Activated CD8-positive, alpha-beta memory T cell treated with anti-CD3 and anti-CD28 coated beads, Interleukin-2, amount 50 U/mL, for 4 hours (primary cell): ENCODE results near the gene USP6NL.
A peak's percentile ranks its signal among the peaks of the same experiment; 100 is the strongest.
"Not testable (repeated sequence)": the region's sequence is repeated elsewhere in the genome, so short reads cannot be mapped to it uniquely, and the experiment has no call there.

Experiments used
- DNase-seq: peaks from one replicate; pipeline ENCODE4 v3.0.0-alpha.2; 2020

Gene USP6NL

GRCh38 chr10:11611248-11612020, at the start of gene USP6NL:
TSS of gene USP6NL (minus strand) at chr10:11611650. CDS start at chr10:11597634, 14,016 bp downstream.
- peak; percentile 63 for DNase-seq

DNA sequence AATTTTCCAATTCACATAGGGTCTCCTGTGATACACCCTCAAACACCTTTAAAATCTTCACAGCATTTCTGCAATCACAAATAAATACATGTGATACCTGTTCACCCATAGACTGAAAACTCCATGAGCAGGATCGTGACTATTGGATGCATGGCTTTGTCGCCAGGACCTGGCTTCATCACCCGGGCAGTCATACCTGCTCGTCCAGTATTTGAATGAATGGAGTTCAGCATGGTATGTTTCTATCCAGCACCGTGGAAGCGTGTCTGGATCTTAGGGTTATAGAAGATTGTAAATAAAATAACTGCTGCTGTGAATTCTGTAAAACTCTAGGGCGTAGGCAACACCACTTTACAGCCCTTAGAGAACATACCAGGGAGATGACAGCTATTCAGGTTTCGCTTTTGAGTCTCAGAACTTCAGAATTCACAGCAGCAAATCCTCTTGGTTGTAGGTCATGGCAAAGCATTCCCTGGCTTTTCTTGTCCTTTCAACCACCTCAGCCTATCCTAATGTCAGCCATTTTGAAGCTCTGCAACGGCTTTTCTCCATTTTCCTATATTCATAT, 47.4 kb upstream of the USP6NL start:
- DNase-seq, result no peak

DNA sequence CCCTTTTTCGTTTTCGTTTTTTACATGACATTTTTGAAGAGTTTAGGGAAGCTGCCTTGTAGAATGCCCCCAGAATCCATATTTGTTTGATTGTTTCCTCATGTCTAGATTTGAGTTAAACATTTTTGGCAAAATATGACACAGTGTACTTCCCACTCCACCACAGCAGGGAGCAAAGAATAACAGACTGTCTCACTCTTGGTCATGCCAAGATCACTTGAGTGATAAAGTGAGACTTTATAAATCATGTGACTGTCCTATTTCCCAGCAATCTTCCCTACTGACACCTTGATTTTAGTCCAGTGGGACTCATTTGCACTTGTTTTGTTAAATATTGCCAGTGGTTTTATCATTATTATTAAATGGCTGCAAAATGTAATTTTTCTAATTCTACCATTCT, 44.4 kb upstream of the USP6NL start:
- DNase-seq, result no peak

- no peak for DNase-seq
Observed at GRCh38 chr10:11654659-11655058, 43.2 kb upstream of the USP6NL start.

- DNase-seq, result no peak
Observed at GRCh38 chr10:11653758-11654471, 42.5 kb upstream of the USP6NL start.

- no peak for DNase-seq
Observed at GRCh38 chr10:11647676-11648075, 36.2 kb upstream of the USP6NL start.

DNA sequence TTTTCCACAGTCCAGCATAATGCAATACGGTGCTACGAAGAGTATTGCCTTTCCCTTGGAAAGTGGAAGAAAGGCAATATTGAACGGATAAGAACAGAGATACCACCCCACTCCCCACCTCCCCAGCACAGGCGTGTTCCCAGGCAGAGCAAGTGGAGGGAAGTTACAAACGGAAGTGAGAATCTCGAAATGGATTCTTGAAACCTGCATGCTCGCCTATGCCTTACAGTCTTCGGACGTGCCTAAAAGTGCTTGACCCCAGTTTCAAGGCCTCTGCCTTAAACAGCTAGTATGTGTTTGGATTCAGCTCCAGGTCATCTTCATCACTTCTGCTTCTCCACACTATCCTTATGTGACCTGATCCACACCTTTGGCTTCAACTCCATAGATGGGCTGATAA, 35.0 kb upstream of the USP6NL start:
- DNase-seq, result no peak

DNA sequence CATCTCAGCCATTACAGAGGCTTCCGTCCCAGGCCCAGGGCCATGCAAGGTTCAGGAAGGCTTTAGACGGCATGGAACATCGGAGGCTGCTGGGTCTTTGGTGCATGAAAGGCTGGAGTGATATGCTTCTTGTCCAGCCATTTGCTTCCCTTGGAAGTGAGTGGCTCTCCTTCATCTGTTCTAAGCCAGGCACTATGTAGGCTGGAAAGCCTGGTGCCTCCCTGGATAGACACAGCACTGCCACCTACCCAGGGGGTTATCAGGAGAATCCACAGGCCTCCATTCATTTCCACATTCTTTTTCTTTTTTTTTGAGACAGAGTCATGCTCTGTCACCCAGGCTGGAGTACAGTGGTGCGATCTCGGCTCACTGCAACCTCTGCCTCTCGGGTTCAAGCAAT, 31.6 kb upstream of the USP6NL start:
- no peak for DNase-seq

DNA sequence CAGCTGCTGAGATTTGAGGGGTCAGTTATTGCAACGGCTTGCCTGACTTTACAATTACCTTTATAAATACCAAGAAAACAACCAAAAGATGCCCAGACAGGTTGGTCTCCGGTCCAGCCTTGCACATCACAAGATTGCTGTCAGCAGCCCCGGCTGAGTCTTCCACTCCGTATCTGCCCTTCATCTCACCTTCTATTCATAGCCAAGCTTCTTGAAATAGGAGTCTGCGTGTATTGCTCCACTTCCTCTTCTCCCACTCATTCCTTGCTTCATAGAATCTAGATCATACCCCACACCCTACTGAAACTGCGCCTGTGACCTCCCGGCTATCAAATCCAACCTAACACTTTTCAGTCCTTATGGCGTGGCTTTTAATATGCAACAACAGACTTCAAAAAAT, 31.1 kb upstream of the USP6NL start:
- no peak for DNase-seq

GRCh38 chr10:11639849-11640764, 28.7 kb upstream of the USP6NL start:
- no peak for DNase-seq

- DNase-seq, result no peak
Observed at GRCh38 chr10:11639362-11639761, 27.9 kb upstream of the USP6NL start.

DNA sequence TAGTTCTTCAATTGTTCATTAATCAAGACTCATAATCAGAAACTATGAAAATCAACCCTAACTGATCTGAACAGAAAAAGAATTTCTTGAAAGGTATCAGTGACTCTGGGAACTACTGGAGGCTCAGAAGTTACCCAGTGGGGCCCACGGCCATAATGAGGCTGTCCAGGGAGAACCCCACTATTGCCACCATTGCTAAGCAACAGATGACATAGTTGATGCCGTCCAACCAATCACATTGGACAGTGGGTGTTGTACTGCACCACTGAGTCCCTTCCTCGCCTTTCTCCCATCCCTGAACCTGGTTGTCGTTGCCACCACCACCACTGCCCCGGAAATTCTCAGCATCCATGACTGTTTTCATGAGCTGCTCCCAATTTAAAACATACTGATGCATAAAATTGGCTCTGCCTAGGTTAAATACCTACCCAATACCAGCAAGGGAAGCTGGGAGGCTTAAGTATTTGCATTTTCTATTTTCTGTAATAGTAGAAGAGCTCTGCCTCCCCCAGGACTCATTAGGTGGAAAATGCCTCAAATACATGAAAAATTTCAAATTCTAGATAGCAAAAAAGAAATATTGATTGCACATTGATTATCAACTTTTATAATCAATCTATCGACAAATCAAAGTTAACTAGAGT, 26.7 kb upstream of the USP6NL start:
- no peak for DNase-seq

DNA sequence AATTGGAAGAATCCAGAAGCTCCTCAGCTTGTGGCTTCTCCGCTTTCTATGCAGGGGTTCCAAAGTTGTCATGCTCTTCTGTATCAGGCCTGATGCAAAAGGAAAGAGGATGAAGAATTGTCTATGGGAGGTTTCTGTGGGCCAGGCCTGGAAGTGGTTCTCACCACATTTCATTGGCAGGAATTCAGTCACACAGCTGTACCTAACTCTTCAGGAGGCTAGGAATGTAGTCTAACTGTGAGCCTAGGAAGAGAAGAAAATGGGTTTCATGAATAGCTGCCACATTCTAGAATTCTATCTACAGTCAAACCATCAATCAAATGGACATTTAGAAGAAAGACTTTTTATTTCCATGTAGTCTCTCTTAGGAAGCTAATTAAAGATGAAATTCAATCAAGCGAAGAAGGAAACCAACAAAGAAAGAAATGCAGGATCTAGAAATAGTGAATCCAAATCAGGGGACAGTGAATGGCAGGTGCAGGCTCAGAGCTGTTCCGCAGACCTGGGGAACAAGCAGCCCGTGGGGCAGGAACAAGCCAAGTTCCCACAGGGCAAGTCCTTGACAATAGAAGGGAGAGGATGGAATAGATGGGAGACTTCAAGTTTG, 25.4 kb upstream of the USP6NL start:
- no peak for DNase-seq

GRCh38 chr10:11631890-11632587, 20.6 kb upstream of the USP6NL start:
- no peak for DNase-seq

GRCh38 chr10:11631291-11631690, 19.8 kb upstream of the USP6NL start:
- DNase-seq, result no peak

DNA sequence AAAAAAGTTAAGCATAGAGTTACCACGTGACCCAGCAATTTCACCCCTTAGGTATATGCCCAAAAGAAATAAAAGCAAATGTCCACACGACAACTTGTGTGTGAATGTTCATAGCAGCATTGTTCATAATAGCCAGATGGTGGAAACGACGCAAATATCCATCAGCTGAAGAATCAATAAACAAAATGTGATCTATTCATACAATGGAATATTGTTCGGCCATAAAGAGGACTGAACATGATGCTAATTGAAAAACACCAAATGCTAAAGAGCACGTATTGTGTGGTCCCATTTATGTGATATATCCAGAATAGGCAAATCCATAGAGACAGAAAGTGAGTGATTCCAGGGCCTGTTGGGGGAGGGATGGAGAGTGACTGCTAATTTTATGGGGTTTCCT, 18.3 kb upstream of the USP6NL start:
- no peak for DNase-seq

DNA sequence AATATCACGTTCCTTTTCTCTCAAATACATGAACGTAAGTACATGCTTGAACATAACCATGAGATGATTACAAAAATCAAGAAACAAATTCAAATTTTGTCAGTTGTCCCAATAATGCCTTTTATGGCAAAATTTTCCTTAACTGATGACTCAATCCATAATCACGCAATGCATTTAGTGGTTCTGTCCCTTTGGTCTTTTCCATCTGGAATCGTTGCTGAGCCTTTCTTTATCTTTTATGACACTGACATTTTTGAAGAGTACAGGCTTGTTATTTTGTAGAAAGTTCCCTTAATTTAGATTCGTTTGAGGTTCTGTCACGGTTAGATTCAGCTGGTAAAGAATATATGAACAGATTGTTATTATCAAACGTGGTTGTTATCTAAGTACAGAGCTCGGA, 16.5 kb upstream of the USP6NL start:
- not testable (repeated sequence) for DNase-seq

GRCh38 chr10:11626071-11626470, 14.6 kb upstream of the USP6NL start:
- DNase-seq, result no peak

DNA sequence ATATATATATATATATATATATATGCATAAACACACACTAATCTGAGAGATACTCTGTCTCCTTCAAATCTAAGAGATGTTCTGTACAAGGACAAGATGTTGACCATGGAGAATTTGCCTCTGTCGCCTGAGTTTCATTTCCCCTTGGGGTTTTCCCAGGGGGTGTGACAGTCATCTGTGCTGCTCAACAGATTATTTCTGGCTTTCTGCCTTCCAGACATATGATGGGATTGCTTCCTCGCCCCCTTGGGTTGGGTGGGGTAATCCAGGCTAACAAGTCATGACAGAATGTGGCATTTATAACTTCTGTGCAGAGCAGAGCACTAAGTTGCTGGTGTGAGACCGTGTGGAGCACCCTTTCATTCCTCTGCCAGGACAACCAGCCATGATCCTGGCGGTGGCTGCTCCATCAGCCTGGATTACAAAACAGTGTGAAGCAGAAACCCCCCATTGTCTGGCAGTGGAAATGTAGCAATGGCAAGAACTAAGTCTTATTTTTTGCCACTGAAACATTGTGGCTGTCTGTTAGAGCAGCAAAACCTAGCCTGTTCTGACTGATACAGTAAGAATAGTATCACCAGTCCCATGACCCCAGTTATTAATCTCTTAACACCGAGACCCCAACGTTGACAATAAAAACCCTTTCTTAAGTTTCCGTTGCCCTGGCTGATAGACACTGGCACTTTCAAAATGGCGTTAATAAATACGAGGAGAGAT, 13.7 kb upstream of the USP6NL start:
- DNase-seq, result no peak

DNA sequence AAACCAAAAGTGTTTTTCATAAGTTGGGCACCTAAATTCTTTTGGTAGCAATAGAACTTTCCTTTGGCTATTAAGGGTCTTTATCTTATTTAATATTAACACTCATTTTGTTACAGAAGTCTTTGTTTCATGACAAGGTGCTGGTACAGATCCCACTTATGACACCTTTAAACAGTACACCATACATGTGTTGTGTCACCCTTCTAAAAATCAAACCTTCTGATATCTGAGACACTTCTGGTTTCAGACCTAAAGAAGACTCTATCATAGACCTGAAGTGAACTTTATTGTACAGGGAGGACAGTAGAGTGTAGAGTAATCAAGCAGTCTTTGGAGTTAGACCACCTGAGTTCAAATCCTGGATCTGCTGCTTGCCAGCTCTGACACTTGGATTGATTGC, 5.8 kb upstream of the USP6NL start:
- no peak for DNase-seq

- no peak for DNase-seq
Observed at GRCh38 chr10:11616021-11616420, 4.6 kb upstream of the USP6NL start.
